Measurements from ENCODE around the gene SLC41A3. TPM values are rescaled to one million over a fixed set of nuclear protein-coding genes. Genes with fewer than 3 reads are reported as not detected.

SLC41A3 gene
- total RNA-seq, 1 experiment from 2014 or later = 30.8 TPM

DNA sequence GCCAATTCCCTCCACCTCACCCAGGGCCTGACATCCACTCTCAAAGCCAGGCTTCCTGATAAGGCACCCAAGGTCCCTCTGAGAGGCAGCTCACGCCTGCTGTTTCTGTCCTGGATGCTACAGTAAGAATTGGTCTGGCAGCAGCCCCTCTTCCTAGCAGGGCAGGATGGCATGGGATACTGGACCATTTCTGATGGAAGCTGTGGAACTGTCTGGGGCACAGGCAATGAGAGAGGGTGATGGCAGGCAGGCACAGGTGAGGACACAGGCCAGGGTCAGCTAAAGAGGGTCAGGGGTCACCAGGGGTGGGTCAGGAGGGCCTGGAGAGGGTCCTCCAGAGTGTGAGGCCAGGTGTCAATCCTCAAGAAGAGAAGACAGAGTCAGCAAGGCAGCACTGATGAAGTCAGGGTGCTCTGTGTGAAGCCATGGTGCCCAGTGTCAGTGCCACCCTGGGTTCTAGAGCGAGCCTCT is 41.9 kb upstream of the SLC41A3 start:
- Histone ChIP-seq H3K27me3 (ENCODE audit: control insufficient read depth, insufficient read depth, low read length) (no peaks in the 10 kb centered on the region), H3K36me3 (replicated peaks; ENCODE audit: control insufficient read depth, insufficient read depth, low read length) (no peaks in the 10 kb centered on the region), H3K4me3 (ENCODE audit: insufficient read depth, low read depth, low read length) (no peak overlapping the region)
- DNase-seq = no peak

DNA sequence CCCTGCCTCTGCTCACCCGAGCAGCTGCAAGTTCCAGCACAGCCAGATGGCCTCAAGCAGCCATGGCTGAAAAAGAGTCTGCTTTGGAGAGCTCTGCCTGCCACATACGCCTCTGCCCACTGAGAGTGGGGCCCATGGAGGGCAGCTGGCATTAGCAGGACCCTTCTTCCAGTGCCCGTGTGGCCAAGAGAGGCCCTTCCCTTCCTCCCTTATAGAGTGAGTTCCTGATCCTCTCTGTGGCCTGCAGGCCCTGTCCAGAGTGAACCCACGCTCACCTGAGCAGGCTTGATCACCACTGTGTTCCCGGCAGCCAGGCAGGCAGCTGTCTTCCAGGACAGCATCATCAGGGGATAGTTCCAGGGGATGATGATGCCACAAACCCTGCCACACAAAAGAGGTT is 41.4 kb upstream of the SLC41A3 start:
- no peaks in the 10 kb centered on the region for H3K27me3 ChIP-seq (ENCODE audit: control insufficient read depth, insufficient read depth, low read length)
- no peaks in the 10 kb centered on the region for H3K36me3 ChIP-seq (replicated peaks; ENCODE audit: control insufficient read depth, insufficient read depth, low read length)
- no peak overlapping the region for H3K4me3 ChIP-seq (ENCODE audit: insufficient read depth, low read depth, low read length)
- no peak for DNase-seq

DNA sequence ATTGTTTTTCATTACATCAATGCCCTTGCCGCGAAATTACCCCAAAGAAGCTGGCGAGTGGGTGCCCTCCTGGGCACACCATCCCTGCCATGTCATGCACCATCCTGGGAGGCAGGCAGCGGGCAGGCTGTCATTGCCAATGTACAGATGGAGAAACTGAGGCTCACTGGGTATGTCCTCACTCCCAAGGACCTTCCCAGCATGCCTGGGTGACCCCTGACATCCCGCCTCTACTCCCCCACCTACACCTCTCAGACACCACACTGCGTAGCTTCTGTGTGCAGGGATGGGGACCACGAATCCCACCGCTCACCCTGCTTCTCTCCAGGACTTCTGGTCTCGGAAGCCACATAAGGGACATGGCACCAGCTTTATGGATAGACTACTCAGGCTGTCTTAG is 41.0 kb upstream of the SLC41A3 start:
- peak; percentile 33 for DNase-seq
- Histone ChIP-seq H3K27me3 (ENCODE audit: control insufficient read depth, insufficient read depth, low read length) (no peaks in the 10 kb centered on the region), H3K4me3 (ENCODE audit: insufficient read depth, low read depth, low read length) (no peak overlapping the region), H3K36me3 (replicated peaks; ENCODE audit: control insufficient read depth, insufficient read depth, low read length) (no peaks in the 10 kb centered on the region)

DNA sequence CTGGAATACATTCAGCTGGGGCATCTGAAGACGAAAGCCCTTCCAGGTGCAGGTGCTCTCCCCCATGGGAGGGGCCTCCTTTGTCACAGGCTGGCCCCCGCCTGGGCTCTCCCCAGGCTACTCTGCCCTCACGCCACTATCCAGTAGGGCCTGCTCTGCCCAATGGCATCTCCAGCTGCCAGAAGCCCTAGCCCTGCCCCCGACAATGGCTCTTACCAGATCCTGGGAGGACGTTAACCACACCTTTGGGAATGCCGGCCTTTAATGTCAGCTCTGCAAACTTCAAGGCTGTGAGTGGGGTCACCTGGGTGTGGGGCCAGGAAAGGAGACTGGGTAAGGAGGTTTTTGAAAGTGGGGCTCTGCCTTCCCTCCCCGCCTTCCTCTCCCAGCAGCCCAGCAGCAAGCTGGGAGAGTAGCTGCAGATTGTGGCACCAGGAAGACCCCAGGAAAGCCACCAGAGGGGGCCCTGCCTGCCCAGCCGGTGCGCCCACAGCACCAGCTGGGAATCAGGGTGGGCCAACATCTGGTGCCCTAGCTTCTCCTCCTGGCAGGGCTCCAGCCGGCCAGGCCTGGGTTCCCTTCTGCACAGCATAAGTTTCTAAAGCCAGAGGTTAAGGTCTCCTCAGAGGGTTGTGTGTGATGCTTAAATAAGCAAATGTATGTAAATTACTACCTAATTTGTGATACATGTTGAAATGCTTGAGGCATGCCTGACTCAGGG is 40.4 kb upstream of the SLC41A3 start:
- no peaks in the 10 kb centered on the region for H3K36me3 ChIP-seq (replicated peaks; ENCODE audit: control insufficient read depth, insufficient read depth, low read length)
- peak; percentile 85 for DNase-seq
- H3K4me3 ChIP-seq (ENCODE audit: insufficient read depth, low read depth, low read length) = no peak overlapping the region
- no peaks in the 10 kb centered on the region for H3K27me3 ChIP-seq (ENCODE audit: control insufficient read depth, insufficient read depth, low read length)

DNA sequence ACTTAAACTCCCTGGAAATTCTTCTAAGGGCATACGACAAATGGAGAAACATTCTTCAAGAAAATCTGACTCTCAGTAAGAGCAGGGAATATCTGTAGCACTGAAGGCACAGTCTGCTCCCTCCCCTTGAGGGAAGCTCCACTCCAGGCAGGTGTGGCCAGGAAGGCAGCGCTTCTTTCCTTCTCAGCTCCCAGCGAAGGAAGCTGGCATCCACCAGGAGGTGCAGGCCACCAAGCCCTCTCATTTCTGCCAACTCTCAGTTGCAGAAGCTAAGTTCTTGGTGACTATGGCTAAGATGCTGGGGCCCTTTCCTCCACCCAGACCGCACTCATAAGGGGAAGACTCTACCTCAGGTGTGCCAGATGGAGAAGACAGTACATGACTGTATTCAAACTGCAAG is 37.7 kb upstream of the SLC41A3 start:
- H3K27me3 ChIP-seq (ENCODE audit: control insufficient read depth, insufficient read depth, low read length) = no peaks in the 10 kb centered on the region
- peak; percentile 61 for DNase-seq
- no peaks in the 10 kb centered on the region for H3K36me3 ChIP-seq (replicated peaks; ENCODE audit: control insufficient read depth, insufficient read depth, low read length)
- H3K4me3 ChIP-seq (ENCODE audit: insufficient read depth, low read depth, low read length) = no peak overlapping the region

DNA sequence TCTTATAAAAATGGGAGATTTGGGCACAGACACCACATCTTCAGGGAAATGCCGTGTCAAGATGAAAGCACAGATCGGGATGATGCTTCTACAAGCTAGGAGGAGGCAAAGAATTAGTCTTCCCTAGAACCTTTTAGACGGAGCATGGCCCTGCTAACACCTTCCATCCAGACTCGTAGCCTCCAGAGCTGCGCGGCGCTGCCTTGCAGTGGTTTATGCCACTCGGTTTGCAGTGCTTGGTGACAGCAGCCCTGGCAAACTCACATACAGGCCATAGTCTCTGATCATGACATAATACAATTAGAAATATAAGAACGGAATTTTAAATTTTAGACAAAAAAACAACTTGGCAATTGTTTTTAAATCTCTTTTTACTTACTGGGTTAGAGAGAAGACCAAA is 37.1 kb upstream of the SLC41A3 start:
- DNase-seq = no peak
- no peaks in the 10 kb centered on the region for H3K36me3 ChIP-seq (replicated peaks; ENCODE audit: control insufficient read depth, insufficient read depth, low read length)
- H3K27me3 ChIP-seq (ENCODE audit: control insufficient read depth, insufficient read depth, low read length) = no peaks in the 10 kb centered on the region
- H3K4me3 ChIP-seq (ENCODE audit: insufficient read depth, low read depth, low read length) = no peak overlapping the region

DNA sequence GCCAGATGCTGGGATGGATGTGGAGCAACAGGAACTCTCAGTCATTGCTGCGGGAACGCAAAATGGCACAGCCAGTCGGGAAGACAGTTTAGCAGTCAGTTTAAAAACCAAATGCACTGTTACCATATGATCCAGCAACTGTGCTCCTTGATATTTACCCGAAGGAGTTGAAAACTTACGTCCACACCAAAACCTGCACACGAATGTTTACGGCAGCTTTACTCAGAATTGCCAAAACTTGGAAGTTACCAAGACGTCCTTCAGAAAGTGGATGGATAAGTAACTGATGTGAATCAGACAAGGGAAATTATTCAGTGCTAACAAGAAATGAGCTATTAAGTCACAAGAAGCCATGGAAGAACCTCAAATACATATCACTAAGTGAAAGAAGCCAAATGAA is 36.1 kb upstream of the SLC41A3 start:
- Histone ChIP-seq H3K36me3 (replicated peaks; ENCODE audit: control insufficient read depth, insufficient read depth, low read length) (no peaks in the 10 kb centered on the region), H3K4me3 (ENCODE audit: insufficient read depth, low read depth, low read length) (no peak overlapping the region), H3K27me3 (ENCODE audit: control insufficient read depth, insufficient read depth, low read length) (no peaks in the 10 kb centered on the region)
- DNase-seq = no peak

DNA sequence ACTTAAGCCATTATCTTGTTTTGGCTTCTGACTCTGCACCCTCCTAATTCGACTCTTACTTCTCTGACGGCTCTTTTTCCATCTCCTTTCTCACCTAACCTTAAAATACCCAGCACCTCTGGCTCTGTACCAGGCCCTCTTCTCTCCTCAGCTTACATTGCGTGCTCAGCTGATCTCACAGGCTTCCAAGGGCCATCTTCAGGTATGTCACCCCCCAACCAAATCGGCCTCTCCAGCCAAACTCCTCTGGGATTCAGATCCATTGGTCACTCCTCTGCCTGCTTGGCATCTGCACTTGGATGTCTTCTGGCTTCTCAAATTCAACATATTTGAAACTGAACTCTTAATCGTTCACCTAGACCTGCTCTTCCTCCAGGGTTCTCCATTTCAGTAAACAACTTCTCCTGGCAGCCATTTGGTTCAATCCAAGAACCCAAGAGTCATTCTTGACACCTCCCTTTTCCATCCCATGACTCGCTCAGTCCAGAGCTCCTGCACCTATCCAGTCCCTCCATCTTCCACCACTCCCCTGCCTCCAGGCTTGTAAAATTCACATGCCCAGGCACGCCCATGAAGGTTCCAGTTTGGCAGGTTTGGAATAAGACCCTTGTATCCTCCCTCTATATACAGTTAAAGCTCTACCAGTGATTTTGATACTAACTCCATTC is 35.2 kb upstream of the SLC41A3 start:
- Histone ChIP-seq H3K4me3 (ENCODE audit: insufficient read depth, low read depth, low read length) (no peak overlapping the region), H3K27me3 (ENCODE audit: control insufficient read depth, insufficient read depth, low read length) (no peaks in the 10 kb centered on the region), H3K36me3 (replicated peaks; ENCODE audit: control insufficient read depth, insufficient read depth, low read length) (no peaks in the 10 kb centered on the region)
- no peak for DNase-seq

DNA sequence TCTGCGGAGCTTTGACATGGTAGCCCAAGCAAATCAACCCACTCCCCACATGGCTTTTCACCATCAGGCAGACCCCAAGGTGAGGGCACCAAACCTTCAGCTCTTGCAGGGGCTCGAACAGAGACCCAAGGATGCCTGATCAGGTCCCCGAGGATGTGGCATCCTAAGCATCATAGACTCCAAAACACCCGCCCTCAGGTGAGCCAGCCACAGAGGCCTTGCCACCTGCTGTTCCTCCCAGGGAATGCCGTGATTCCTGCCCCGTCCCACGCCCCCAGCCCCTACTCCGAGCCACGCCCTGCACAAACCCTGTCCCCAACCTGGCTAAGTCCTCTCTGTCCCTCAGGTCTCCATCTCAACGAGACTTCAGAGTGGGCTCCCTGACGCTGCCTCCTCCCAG is 34.7 kb upstream of the SLC41A3 start:
- peak; percentile 14 for DNase-seq
- no peaks in the 10 kb centered on the region for H3K27me3 ChIP-seq (ENCODE audit: control insufficient read depth, insufficient read depth, low read length)
- H3K36me3 ChIP-seq (replicated peaks; ENCODE audit: control insufficient read depth, insufficient read depth, low read length) = no peaks in the 10 kb centered on the region
- no peak overlapping the region for H3K4me3 ChIP-seq (ENCODE audit: insufficient read depth, low read depth, low read length)

DNA sequence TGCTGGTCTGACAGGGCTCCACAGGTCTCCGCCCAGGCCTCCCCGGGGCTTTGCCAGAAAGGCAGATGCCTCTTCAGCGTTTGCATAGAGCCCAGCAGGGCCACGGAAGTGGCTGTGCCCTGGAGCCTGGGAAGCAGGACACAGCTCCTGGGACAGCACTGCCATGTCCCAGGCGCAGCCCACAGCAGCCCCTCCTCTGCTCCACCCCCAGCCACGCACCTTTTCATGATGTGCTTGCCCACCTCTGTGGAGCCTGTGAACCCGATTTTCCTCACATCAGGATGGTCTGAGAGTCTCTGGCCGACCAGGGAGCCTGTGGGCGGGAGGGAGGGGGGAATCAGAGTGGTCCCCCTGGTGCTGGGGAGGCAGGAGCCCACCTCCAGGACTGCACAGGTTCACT is 33.9 kb upstream of the SLC41A3 start:
- no peak overlapping the region for H3K4me3 ChIP-seq (ENCODE audit: insufficient read depth, low read depth, low read length)
- peak; percentile 48 for DNase-seq
- H3K36me3 ChIP-seq (replicated peaks; ENCODE audit: control insufficient read depth, insufficient read depth, low read length) = no peaks in the 10 kb centered on the region
- no peaks in the 10 kb centered on the region for H3K27me3 ChIP-seq (ENCODE audit: control insufficient read depth, insufficient read depth, low read length)

DNA sequence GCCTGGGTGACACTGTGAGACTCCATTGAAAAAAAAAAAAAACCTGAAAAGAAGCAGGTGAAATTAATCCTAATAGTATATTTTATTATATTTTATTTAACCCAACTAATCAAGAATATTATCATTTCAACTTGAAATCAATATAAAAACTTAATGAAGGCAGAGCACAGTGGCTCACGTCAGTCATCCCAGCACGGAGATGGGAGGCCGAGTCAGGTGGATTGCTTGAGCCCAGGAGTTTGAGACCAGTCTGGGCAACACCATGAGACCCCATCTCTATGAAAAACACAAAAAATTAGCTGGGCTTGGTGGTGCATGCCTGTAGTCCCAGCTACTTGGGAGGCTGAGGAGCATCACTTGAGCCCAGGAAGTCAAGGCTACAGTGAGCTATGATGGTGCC is 33.3 kb upstream of the SLC41A3 start:
- Histone ChIP-seq H3K36me3 (replicated peaks; ENCODE audit: control insufficient read depth, insufficient read depth, low read length) (no peaks in the 10 kb centered on the region), H3K4me3 (ENCODE audit: insufficient read depth, low read depth, low read length) (no peak overlapping the region), H3K27me3 (ENCODE audit: control insufficient read depth, insufficient read depth, low read length) (no peaks in the 10 kb centered on the region)
- no peak for DNase-seq

DNA sequence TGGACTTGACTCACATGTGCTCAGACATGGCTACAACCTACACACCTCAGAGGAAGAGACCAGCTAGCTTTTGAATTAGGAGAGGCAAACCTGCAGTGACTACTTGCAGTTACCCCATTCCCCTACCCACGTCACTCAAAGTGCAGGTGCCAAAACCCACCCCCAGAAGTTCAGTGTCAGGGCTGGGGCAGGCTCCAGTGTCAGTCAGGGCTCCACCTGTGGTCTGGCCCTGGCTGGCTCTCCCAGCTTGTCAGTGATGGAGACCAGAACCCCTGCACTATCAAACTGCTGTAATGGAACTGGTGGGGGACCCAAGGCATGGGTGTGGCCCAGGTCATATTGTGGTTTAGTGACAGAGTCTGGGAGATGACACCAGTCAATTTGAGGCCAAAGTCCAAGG is 32.6 kb upstream of the SLC41A3 start:
- no peak for DNase-seq
- Histone ChIP-seq H3K4me3 (ENCODE audit: insufficient read depth, low read depth, low read length) (no peak overlapping the region), H3K27me3 (ENCODE audit: control insufficient read depth, insufficient read depth, low read length) (no peaks in the 10 kb centered on the region)

DNA sequence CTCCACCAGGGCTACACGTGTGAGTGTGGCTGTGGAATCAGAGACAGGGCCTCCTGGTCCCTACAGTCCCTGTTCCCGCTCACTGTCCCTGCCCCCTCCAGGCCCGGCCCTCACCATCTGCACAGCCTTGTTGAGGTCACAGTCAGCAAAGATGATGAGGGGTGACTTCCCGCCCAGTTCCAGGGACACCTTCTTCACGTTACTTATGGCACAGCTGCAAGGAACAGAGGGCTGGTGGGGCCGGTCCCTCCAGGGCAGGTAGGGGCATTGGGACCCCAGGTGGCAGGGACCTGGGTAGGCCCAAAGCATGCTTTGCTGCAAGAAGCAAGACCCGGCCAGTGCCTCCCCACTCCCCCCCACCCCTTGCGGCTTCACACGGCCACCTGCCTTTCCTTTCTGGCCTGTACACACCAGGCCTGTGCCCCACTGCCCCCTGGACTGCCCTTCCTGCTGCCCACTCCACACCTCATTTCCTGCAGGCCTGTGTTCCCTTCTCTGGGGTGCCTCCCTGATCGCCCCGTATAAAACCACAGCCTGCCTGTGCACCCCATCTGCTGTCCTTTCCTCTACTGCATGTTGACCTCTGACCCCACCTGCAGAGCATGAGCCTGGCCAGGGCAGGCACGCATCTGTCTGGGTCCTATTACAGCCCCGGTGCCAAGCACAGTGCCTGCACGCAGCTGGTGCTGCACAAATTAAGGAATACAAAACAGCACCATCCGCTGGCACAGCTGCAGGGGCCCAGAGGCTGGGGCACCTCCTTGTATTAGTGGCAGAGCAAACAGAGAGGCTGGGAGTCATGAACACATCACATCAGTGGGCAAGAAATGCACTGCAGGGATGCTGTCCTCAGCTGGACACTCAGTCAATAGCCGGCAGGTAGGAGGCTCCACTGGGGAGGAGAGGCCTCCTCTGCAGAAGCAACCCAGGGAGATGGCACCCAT is 30.8 kb upstream of the SLC41A3 start:
- Histone ChIP-seq H3K27me3 (ENCODE audit: control insufficient read depth, insufficient read depth, low read length) (no peaks in the 10 kb centered on the region), H3K36me3 (replicated peaks; ENCODE audit: control insufficient read depth, insufficient read depth, low read length) (no peaks in the 10 kb centered on the region), H3K4me3 (ENCODE audit: insufficient read depth, low read depth, low read length) (no peak overlapping the region)
- peak; percentile 28 for DNase-seq

More for the DNA sequence above, 32.6 kb upstream of the SLC41A3 start:
- no peaks in the 10 kb centered on the region for H3K36me3 ChIP-seq (replicated peaks; ENCODE audit: control insufficient read depth, insufficient read depth, low read length)

DNA sequence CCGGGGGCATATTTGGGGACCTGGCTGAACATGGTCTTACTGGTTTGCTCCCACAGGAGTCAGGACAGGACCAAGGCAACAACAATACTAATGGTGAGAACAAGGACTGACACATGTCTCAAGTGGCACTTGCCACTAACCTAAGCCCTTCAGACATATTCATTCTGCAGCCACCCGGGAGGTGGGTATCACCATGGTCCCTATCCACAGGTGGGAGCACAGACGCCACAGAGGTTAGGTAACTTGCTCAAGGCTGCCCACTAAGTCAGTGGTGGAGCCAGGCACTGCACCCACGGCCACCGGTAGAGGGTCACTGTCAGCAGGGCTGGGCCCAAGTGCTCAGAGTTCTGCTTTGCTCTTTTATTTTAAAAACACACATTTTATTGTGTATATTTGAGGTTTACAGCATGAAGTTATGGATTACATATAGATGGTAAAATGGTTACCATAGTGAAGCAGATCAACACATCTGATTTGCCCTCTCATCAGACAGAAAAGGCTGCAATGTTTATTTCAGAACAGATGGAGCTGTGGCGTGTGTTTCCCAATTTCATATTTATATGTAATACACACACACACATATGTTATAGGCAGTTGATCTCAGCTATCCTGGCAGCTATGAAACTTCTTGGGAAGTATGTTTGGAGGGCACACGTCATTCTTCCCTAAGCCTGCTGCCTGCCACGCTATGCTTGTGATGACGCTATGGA is 30.0 kb upstream of the SLC41A3 start:
- Histone ChIP-seq H3K4me3 (ENCODE audit: insufficient read depth, low read depth, low read length) (no peak overlapping the region), H3K27me3 (ENCODE audit: control insufficient read depth, insufficient read depth, low read length) (no peaks in the 10 kb centered on the region), H3K36me3 (replicated peaks; ENCODE audit: control insufficient read depth, insufficient read depth, low read length) (no peaks in the 10 kb centered on the region)
- DNase-seq = peak; percentile 90

Measured in H7 (cell line).